Amniotic epithelial cell (primary cell): ENCODE measurements around the gene ACTN4.
A peak's percentile ranks its signal among the peaks of the same experiment; 100 is the strongest.

Source experiments
- DNase-seq: peaks from one replicate; pipeline ENCODE4 v3.0.0-alpha.2; 2010; ENCODE audit warnings: low read depth

ACTN4 gene

DNA sequence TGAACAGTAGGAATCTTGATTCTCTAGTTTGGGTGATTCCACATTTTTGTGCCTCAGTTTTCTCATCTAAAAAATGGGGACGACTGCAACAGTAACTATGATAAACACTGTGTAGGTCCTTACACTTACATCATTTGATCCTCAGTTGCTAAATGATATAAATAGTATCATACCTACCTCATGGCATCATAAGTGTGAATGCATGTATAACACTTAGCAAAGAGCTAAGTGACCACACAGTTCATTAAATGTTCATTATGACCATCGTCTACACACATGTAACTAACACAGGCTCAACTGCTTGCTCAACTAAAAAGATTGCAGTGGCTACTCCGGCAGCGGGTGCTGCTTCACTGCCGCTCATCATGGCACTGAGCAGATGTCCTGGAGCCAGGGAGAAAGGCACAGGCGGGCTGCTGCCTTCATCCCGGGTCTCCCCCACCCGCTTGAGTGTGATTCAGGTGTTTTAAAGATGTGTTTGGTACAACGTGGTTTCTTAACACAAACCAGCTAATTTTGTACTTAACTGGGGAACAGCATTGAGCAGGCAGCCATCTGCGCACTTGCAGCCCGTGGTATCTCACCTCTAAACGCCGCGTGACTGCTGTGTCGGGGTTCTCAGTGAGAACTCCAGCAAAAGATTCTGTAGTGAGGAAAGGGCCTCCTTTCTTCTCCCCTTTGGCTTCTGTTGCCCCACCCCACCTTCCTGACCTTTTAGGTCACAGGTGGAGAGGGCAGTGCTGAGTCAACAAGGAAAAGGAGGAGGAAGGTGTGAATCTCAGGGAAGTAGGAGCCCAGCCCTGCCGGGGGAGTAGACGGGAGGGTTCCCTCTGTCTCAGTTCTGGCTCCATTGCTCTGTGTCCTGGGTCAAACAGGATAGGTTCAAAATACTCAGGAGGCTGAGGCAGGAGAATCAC is 11.7 kb upstream of the ACTN4 start:
- DNase-seq = no peak

DNA sequence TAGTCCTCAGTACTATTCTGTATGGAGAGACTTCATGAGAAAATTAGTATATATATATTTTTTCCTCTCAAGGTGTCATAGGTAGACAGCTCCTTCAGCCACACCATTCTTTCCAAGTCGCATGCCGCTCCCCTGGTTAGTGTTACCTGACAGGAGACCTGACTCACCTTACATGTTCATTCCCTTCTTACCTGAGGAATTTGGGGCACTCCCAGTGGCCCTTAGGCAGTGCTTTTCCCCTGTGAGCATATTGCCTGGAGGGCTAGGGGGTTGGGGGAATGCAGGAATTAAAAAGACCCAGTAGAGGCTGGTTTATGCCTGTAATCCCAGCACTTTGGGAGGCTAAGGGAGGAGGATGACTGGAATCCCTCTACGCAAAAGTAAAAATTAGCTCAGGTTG is 9.0 kb upstream of the ACTN4 start:
- DNase-seq = no peak

DNA sequence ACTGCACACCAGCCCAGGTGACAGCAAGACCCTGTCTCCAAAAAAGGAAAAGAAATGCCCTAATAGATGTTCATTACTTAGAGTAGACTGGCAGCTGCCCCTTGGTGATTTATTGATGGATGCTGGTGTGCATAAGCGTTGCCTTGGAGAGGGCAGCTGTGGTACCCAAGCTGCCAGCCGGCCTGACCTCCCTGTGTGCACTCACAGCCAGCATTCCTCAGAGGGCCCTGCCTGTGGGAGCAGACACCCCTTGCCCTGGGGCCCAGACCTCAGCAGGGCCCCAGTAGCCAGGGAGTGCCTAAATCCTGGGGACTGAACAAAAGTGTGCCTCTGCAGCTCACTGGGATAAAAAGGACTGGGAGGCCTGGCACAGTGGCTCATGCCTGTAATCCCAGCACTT is 7.8 kb upstream of the ACTN4 start:
- DNase-seq = no peak

DNA sequence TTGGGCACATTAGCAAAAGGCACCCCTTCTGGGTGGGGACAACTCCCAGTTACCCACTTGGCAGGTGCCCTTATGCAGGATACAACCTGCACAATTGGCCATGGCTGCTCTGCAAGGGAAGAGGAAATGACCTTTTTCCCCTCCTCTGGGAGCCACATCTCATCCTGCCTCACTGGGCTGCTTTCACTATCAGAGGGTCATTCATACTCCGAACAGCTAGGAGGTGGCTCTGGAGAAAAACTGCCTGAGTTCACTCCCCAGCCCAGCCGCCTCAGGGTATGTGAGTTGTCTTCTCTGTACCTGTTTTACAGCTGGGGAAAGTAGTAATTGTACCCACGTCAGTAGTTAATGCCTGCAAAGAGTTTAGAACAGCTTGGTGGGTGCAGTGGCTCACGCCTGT is 7.1 kb upstream of the ACTN4 start:
- no peak for DNase-seq

DNA sequence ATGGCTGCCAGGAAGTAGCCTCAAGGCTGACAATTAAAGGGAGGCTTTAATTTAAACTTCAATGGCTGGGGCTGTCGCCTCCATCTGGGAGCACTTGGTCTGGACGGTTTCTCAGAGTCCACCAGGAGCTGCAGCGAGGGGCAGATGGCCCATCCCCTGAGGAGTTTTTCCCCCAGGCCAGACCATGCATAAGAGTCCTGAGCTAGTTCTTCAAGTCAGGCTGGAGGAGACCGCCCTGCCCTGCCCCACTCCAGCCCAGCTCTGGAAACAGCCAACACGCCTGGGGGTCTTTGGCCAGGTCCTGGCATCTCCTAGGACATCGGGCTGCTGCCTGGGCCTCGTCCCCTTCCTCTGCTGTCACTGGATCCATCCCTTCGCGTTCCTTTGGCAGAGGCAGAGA is 5.3 kb upstream of the ACTN4 start:
- DNase-seq = no peak

DNA sequence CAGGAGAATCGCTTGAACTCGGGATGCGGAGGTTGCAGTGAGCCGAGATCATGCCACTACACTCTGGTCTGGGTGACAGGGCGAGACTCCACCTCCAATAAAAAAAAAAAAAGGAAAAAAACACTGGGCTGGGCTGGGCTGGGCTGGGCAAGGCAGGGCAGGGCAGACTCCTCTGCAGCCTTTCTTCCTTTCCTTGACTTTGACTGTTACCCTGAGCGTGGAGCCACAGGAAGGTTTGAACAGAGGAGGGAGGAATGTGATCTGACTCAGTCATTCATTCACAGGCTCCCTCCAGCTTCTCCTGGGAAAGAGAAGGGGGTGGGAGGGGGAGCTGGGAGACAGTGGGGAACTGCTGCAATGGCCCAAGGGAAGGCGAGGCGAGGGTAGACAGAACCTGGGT is 2.7 kb upstream of the ACTN4 start:
- no peak for DNase-seq

DNA sequence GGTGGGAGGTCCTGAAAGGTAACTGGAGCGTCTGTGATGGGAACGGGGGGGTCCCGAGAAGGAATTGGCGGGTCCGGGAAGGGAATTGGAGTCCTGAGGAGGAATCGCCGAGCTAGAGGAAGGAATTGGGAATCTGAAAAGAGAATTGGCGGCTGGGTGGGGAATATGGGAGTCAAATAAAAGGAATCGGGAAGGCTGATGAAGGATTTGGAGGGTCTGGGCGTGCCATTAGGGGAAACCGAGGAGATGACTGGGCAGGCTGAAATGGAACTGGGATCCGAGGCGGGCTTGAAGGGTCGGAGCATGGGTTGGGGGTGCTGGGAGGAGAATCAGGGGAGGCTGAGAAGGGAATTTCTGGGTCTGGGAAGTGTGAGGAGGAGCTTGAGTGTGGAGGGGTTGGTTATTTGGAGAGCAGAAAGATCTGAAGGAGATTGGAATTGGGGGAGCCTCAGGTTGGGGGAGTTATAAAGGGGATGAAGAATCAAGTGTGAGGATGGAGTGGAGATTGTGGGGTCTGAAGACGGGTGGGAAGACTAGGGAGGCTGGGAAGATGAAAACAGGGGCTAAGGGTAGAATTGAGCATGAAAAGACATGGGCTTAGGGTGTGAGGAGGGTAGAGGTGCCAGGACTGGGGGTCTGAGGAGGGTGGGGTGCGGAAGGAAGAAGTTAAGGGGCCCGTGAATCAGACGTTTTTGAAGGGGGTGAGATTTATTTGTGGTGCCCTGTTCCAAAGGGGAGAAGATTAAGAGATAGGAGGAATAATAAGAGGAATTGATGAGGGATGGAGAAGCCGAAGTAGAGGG is 718 bp downstream of the ACTN4 start:
- DNase-seq = no peak

DNA sequence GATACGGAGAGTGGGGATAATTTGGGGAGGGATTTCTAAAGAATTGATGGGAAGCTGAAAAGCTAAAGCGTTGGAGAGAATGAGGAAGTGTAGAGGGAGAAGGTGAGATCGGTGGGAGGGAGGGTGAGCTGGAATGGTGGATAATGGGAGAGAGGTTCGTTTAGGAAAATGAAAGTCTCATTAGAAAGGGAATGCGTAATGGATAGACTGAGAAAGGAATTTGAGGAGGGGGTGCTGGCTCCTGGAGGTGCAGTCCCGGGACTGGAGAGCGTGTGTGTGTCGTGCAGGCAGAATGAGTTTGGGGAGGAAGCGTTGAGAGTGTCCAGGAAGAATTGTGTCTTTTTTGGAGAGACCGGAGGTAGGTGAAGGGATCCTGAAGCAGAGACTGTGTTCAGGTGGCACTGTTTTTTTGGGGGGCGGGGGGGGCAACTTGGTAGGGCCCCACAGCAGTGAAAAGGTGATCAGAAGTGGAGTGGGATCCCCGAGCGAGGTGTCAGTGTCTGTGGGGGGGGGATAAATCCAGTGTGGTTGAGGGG is 1.4 kb downstream of the ACTN4 start:
- no peak for DNase-seq

DNA sequence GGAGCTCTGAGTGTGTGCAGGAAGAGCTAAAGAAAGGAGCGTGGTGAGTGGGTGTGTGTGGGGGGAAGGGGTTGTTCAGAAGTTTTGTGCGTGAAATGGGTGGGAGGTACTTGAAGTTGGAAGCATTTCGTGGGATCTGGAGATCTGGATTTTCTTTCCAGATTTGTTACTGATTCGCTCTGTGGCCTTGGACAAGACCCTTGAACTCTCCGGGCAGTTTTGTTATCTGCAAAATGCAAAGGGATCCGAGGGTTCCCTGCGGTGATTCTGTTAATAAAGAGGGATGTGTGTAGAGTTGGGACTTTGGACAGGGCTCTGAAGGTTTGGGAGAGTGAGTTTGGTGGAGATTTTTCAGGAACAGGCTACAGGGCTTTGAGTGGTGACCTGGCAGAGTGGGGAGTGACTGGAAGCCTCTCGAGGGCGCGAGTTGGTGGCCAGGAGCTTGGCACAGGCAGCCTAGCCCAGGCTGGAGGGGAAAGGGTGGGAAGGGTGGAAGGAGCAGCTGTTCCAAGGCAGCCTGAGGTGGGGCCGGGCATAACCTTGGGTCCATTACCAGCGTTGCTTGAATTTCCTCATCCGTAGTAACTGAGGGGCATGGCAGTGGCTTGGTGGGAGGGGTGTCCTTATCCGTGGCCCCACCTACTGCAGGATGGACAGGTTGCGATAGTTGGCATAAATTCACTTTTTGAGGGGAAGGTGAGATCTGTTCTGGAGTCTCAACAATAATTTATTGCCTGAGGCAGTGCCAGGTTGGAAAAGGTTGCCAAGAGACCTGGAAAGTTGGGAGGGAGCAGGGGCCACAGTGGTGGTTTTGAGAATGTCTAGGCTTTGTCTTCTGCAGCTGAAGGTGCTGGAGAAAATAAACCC is 2.1 kb downstream of the ACTN4 start:
- DNase-seq = no peak

DNA sequence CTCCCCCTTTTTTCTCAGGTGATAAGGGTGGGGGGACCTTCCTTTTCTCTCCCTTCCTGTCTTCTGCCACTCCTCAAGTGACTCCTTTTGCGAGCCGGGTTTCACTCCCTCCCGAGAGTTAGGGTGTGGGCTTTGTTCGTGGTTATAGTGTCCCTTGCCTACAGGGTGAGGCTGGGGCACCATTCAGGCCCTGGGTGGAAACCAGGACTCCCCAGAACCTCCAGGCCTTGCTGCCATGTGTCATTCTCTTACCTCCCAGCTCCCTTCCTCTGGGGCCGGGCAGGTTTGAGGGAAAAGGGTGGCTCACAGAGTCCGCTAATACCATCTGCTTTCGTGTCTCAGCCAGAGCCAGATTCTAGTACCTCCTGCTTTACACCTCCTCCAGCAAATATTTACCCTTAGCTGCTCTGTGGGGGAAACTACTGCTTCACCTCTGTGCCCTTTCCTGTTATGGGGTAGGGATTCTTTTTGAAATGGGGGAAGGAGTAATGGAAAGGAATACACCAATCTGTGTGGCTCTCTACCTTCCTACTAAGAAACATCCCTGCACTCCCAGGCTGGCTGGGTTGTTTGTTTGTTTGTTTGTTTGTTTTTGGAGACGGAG is 2.8 kb downstream of the ACTN4 start:
- DNase-seq = no peak

DNA sequence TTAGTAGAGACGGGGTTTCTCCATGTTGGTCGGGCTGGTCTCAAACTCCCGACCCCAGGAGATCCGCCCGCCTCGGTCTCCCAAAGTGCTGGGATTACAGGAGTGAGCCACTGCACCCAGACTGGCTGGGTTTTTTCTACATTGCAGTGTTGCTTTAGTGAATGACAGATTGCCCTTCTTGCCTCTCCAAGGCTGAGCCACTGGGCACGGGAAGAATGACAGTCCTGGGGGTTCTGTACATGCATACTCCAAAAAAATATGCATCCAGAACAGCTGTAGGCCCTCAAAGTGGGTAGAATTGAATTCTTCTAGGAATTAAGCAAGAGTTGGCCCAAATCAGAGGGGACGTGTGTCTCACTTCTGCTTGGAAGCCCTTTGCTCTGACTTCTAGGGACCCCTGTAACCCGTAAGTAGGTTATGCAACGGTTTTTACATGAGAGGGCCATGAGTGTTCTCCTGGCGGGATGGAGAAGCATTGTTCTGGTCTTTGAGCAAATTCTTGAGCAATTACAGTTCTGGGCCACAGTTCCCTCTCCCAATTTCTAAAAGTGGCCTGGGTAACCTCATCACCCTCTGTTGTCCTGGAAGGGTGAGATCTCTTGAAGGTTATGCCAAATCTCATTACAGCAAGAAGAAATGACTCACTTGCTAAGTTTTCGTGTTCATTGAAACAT is 3.6 kb downstream of the ACTN4 start:
- DNase-seq = peak; percentile 66

DNA sequence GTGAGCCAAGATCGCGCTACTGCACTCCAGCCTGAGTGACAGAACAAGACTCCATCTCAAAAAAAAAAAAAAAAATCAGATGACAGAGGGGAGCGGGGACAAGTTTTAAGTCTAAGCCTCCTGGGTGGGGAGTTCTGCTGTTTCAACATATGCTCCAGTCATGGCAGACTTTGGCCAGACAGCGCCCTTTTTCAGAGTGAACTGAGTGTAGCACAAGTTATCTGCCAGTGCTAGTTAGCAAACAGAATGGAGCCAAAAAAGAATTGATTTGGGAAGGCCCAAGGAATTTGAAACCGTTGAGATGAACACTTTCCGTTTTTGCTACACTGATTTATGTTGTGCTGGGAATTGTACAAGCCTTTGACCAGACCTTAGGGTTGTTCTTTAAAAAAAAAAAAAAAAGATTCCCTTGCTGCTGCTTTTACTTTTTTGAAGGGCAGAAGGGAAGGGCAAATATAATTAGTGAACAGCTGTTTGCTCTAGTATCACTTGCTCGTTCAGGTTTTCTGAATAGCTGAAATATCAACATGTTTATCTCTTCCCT is 5.7 kb downstream of the ACTN4 start:
- DNase-seq = no peak

DNA sequence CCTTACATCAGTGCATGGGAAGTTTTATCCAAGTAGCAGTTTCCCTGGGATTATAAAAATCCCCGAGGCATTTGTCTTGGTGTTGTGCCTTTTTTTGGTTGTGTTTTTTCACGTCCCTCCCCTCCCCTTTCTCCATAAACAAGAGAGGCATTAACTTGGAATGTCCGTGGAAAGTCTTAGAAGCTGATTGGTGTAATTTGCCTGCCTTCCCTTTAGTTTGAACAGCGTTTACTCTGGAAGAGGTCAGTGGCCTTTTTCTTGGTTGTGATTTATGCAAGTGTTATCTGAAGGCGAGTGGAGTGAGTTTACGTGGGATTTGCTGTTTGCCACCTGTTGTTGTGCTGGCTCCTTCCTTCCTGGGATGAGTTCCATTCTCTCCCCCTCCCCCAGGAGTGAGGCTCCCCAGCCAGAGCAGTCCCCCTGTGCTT is 7.2 kb downstream of the ACTN4 start:
- peak; percentile 87 for DNase-seq

DNA sequence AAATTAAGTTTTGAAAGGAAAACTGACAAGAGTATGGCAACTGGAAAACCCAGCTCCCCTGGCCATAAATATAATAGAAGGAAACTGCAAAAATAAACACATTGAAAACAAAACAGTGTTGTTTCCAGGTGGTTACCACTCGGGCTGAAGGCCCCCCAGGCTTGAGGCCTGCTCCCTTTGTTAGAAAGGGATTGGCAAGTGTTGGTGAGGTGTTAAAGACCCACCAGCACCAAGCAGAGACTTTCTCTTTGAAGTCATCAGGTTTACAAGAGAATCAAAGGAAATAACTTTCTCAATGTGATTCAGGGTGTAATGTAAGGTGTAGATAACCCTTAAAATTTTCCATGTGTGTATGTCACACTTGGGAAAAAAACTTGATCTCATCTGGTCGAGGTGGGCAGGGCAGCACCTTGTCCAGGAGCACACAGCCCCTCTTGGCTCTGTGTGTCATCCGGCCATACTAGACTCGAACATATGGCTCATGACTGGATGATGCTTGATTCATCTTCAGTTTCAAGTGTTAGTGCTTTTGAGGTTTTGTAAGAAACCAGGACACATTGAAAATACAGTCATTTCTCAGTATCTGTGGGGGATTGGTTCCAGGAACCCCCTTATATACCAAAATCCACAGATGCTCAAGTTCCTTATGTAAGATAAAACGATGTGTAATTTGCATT is 7.8 kb downstream of the ACTN4 start:
- DNase-seq = no peak

DNA sequence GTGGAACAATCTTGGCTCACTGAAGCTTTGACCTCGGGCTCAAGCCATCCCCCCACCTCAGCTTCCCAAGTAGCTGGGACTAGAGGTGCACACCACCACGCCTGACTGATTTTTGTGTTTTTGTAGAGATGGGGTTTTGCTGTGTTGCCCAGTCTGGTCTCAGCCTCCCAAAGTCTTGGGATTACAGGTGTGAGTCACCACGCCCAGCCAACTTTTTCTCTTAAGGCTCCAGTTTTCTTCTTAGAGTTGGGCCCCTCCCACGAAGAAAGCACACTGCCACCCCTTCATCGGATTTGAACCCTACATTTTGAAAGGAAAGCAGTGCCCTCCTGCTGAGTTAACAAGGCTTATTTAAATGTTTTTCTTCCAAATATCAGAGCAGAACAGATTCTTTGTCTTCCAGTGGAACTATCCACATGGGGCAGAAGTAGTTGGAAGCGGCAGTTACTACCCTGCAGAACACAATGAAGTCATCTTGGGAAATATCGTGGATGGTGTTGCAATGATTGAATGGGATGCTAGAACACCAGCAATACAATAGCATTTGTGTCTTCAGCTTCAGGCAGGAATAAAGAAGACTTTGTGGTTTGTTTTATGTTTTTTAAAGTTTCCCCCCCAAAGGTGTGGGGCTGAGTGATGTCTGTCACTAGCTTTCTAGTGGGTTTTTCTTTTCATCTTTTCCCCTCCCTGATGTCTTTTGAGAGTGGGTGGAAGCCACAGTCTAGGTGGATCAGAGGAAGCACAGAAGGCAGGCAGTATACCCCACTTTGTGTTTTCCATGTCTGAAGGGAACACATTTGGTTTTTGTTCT is 8.9 kb downstream of the ACTN4 start:
- peak; percentile 88 for DNase-seq

DNA sequence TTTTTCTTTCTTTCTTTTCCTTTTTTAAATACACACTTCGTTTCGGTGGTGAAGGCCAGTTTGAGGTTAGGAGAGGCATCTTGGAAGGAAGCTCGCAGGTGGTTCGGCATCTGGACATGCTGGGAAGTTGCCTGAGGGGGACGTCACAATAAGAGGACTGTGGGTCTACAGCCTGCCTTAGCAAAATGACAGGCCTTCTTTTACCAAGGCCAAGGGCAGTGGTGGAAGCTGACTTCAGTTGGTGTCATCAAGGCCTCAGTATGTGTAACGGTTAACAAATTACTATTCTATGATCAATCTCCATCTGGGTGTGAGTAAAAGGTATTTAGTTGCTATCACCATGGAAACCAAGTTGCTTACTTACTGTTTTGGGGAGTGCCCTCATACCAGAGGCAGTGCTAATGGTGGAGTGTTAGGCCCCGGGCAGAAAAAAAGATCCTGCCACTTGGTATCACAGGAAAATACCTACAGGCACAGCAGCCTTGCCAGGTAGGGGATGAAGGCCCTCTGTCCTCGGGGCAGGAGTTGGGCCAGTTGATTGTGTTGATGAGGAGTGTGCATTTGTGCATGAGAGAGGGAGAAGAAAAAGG is 10.3 kb downstream of the ACTN4 start:
- peak; percentile 70 for DNase-seq

DNA sequence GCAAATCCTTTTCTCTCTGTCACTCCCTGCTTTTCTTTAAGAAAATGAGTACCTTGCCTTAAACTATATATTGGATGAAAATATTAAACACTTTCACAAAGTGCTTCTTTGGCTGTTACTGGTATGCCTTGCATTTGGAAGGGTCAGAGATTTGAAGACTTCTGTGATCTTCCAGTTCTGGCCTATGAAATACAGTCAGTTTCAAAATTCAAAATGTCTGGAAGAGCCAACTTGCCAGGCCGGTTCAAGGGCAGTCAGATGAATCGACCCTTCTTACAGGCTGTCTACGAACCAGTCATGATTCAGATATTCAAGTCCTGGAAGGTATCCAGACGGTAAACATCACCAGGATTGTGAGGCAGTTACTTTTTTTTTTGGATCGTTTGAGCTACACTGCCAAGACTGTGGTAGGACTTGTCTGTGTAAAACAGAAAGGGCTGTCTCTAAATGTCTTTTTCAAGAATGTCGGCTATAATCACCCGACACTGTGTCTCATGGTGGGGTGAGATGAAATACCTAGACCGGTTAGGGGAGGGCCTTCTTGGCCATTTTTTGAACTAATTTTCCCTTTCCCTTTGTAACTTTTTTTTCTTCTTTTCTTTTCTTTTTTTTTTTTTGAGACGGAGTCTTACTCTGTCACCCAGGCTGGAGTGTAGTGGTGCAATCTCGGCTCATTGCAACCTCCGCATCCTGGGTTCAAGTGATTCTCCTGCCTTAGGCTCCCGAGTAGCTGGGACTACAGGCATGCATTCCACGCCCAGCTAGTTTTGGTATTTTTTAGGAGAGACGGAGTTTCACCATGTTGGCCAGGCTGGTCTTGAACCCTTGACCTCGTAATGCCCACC is 11.2 kb downstream of the ACTN4 start:
- peak; percentile 100 for DNase-seq

DNA sequence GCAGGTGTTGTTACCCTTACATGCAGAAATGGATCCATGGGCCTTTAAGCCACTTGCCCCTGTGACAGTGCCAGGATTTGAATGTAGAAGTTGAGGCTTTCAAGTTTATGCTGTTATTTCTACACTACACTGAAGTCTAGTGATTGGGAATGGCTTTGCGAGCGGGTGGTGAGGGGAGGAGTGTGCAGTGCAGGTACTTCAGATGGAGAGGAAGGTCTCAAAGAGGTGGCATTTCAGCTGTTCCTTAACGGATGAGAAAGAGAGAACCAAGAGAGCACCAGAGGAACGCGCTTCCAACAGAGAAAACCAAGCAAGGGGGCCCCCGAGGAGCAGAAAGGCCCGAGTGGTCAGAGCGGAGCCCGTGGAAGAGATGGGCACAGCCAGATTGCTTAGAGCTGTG is 13.3 kb downstream of the ACTN4 start:
- DNase-seq = no peak
